ENCODE data around the gene MAGOH. TPM values are rescaled to one million over a fixed set of nuclear protein-coding genes. Genes with fewer than 3 reads are reported as not detected.

MAGOH gene
- total and polyA plus RNA-seq, 10 of the 15 experiments (the other 5 are each of a cell fraction or from before 2014, with no cell fraction given), result 62.6 to 261 (median 89.8) TPM

- Histone ChIP-seq H3K27me3 (replicated peaks in 1 of 2; ENCODE audit: control insufficient read depth in 2 of 2, insufficient read depth in 2 of 2, low read length in 1 of 2) (no peaks in the 10 kb centered on the region; a peak in 1 of 4 replicates), H3K4me3 (no peak overlapping the region), H3K36me3 (ENCODE audit: control insufficient read depth in 2 of 2, insufficient read depth in 2 of 2, low read length in 1 of 2) (no peaks in the 10 kb centered on the region), H3K4me2 (ENCODE audit: control insufficient read depth, insufficient read depth) (no peak overlapping the region), H3K9ac (ENCODE audit: control insufficient read depth, insufficient read depth, low read length) (no peak overlapping the region), H3K9me3 (replicated peaks; ENCODE audit: control insufficient read depth, insufficient read depth, low read length) (no peaks in the 10 kb centered on the region; the same call in 2 of the 3 replicates), H2AFZ (ENCODE audit: control insufficient read depth, low read depth, low read length) (no peak overlapping the region), H3K4me1 (ENCODE audit: control insufficient read depth, insufficient read depth, low read length) (no peaks in the 10 kb centered on the region), H3K79me2 (ENCODE audit: control insufficient read depth, insufficient read depth, low read length) (no peaks in the 10 kb centered on the region), H4K20me1 (ENCODE audit: control insufficient read depth, insufficient read depth) (no peaks in the 10 kb centered on the region), H3K27ac (ENCODE audit: control insufficient read depth, insufficient read depth) (no peak overlapping the region)
- CTCF ChIA-PET, result no interaction called here
- intact Hi-C loops (cut with micrococcal nuclease; ENCODE audit: unreplicated experiment), result no loop called here
- 6% methylated on average over 4 of the region's 4 CpGs for WGBS (ENCODE audit: insufficient coverage, insufficient replicate concordance, low lambda C conversion rate, missing lambda C conversion rate)
- SMC1A ChIA-PET (ENCODE audit: uncharacterized antibody, unreplicated experiment), result no interaction called here
- BruUV-seq (replicated peaks), result no TSS peak
- ATAC-seq (no peak), DNase-seq (ENCODE audit: low read depth, low spot score) (no peak), FAIRE-seq (no peak)
- RAD21 ChIA-PET (ENCODE audit: unreplicated experiment), result no interaction called here
- TF ChIP-seq KDM1A (IDR thresholded peaks at IDR 0.05; ENCODE audit: borderline replicate concordance) (no peak), CUX1 (IDR thresholded peaks at IDR 0.05; ENCODE audit: insufficient replicate concordance, low read depth, low read length) (no peak), ZBTB4 (CRISPR knock-in tag; IDR thresholded peaks at IDR 0.05) (no peak), TBL1XR1 (IDR thresholded peaks at IDR 0.05; ENCODE audit: low read depth, low read length) (no peak), MAX (IDR thresholded peaks at IDR 0.05; ENCODE audit: low read depth, low read length) (no peak), NRF1 (conservative IDR thresholded peaks at IDR 0.05; ENCODE audit: low read depth, low read length) (no peak), IKZF1 (conservative IDR thresholded peaks at IDR 0.05) (no peak), POLR2AphosphoS5 (IDR thresholded peaks at IDR 0.05; ENCODE audit: low read length) (no peak), MTA2 (IDR thresholded peaks at IDR 0.05; ENCODE audit: low read depth) (no peak), SUZ12 (IDR thresholded peaks at IDR 0.05; ENCODE audit: unreplicated experiment) (no peak), HDAC6 (IDR thresholded peaks at IDR 0.05; ENCODE audit: unreplicated experiment) (no peak), SPI1 (IDR thresholded peaks at IDR 0.05; ENCODE audit: borderline replicate concordance, insufficient read depth, low read depth, low read length) (no peak), TCF3 (IDR thresholded peaks at IDR 0.05; ENCODE audit: borderline replicate concordance, insufficient read depth, low read depth, low read length) (no peak), PAX8 (IDR thresholded peaks at IDR 0.05) (no peak), TCF7 (IDR thresholded peaks at IDR 0.05; ENCODE audit: borderline replicate concordance) (no peak), SMARCA5 (IDR thresholded peaks at IDR 0.05) (no peak), SUPT20H (IDR thresholded peaks at IDR 0.05; ENCODE audit: borderline replicate concordance, control insufficient read depth, low read depth, low read length) (no peak)
- in situ Hi-C loops (cut with MboI), result loop anchor here (5.0 to 25.0 kb wide), 2 partner anchors 276 to 486 kb away; partner anchors contain the start of gene ECHDC2
- POLR2A ChIA-PET, result no interaction called here
These were observed 50.2 kb downstream of the MAGOH start for GRCh38 chr1:53188099-53188498.

Measured in GM12878 (cell line).